NT2/D1 (cell line): ENCODE results near the gene PUDP.

Source experiments
- DNase-seq: peaks from one replicate; pipeline ENCODE4 v3.0.0-alpha.2; 2011; ENCODE audit warnings: low read depth, low spot score
- H3K27me3 ChIP-seq: 2 replicates; pipeline ENCODE4 v1.6.0; 2011; ENCODE audit warnings: mild to moderate bottlenecking; ENCODE audit not compliant: insufficient read length, insufficient read depth
- H3K36me3 ChIP-seq: 2 replicates; pipeline ENCODE4 v1.6.1; 2011; ENCODE audit warnings: mild to moderate bottlenecking, low read length, mixed read lengths; ENCODE audit not compliant: insufficient read depth, insufficient read length
- H3K4me1 ChIP-seq: 2 replicates; pipeline ENCODE4 v1.5.1; 2011; ENCODE audit not compliant: insufficient read depth, insufficient read length
- H3K4me3 ChIP-seq: 2 replicates; pipeline ENCODE4 v1.5.1; 2011; ENCODE audit warnings: low read depth; ENCODE audit not compliant: insufficient read length
- H3K9ac ChIP-seq: 2 replicates; pipeline ENCODE4 v1.6.0; 2011; ENCODE audit warnings: low read depth; ENCODE audit not compliant: insufficient read length
- H3K9me3 ChIP-seq: 2 replicates; pipeline ENCODE4 v1.5.1; 2011; ENCODE audit warnings: mild to moderate bottlenecking, low read length; ENCODE audit not compliant: insufficient read depth
- SUZ12 ChIP-seq: IDR thresholded peaks from 2 replicates; pipeline ENCODE4 v1.6.1; 2011; ENCODE audit not compliant: insufficient read length, insufficient read depth; ENCODE audit errors: extremely low read depth
- YY1 ChIP-seq: IDR thresholded peaks from 2 replicates; pipeline ENCODE4 v1.6.1; 2011; ENCODE audit not compliant: insufficient read length, insufficient read depth
- ZNF274 ChIP-seq: IDR thresholded peaks from 2 replicates; pipeline ENCODE4 v1.6.1; 2011; ENCODE audit warnings: mild to moderate bottlenecking, low read depth, low read length

The PUDP gene

GRCh38 chrX:7119950-7120877 is 27.7 kb downstream of the PUDP start:
- Histone ChIP-seq H3K36me3 (peaks cover 6% of the 10 kb centered on the region), H3K27me3 (no peaks in the 10 kb centered on the region), H3K4me3 (no peak overlapping the region), H3K9me3 (no peaks in the 10 kb centered on the region), H3K9ac (no peak overlapping the region), H3K4me1 (no peaks in the 10 kb centered on the region)
- TF ChIP-seq ZNF274 (no peak), SUZ12 (no peak), YY1 (no peak)
- no peak for DNase-seq

GRCh38 chrX:7117587-7117986 is 30.4 kb downstream of the PUDP start:
- Histone ChIP-seq H3K4me3 (no peak overlapping the region), H3K9me3 (no peaks in the 10 kb centered on the region), H3K36me3 (peaks cover 10% of the 10 kb centered on the region), H3K9ac (no peak overlapping the region), H3K4me1 (no peaks in the 10 kb centered on the region), H3K27me3 (no peaks in the 10 kb centered on the region)
- DNase-seq = no peak
- TF ChIP-seq YY1 (no peak), ZNF274 (no peak), SUZ12 (no peak)

GRCh38 chrX:7116081-7116480 is 31.9 kb downstream of the PUDP start:
- Histone ChIP-seq H3K9ac (no peak overlapping the region), H3K27me3 (no peaks in the 10 kb centered on the region), H3K9me3 (no peaks in the 10 kb centered on the region), H3K36me3 (peaks cover 10% of the 10 kb centered on the region), H3K4me1 (peaks cover 2% of the 10 kb centered on the region), H3K4me3 (no peak overlapping the region)
- TF ChIP-seq YY1 = no peak
- no peak for TF ChIP-seq ZNF274
- TF ChIP-seq SUZ12 = no peak
- DNase-seq = no peak

- peaks cover 10% of the 10 kb centered on the region for H3K36me3 ChIP-seq
- peaks cover 2% of the 10 kb centered on the region for H3K4me1 ChIP-seq
- no peak overlapping the region for H3K9ac ChIP-seq
- no peaks in the 10 kb centered on the region for H3K27me3 ChIP-seq
- TF ChIP-seq YY1 (no peak), SUZ12 (no peak), ZNF274 (no peak)
- no peak overlapping the region for H3K4me3 ChIP-seq
- H3K9me3 ChIP-seq = no peaks in the 10 kb centered on the region
- DNase-seq = no peak
These were observed 32.4 kb downstream of the PUDP start for GRCh38 chrX:7115557-7115956.

- no peaks in the 10 kb centered on the region for H3K27me3 ChIP-seq
- no peak overlapping the region for H3K9ac ChIP-seq
- H3K4me1 ChIP-seq = peaks cover 2% of the 10 kb centered on the region
- TF ChIP-seq SUZ12 (no peak), YY1 (no peak), ZNF274 (no peak)
- H3K36me3 ChIP-seq = peaks cover 18% of the 10 kb centered on the region
- H3K4me3 ChIP-seq = no peak overlapping the region
- DNase-seq = no peak
- H3K9me3 ChIP-seq = no peaks in the 10 kb centered on the region
These were observed 35.9 kb downstream of the PUDP start for GRCh38 chrX:7112071-7112470.

- Histone ChIP-seq H3K9ac (no peak overlapping the region), H3K27me3 (no peaks in the 10 kb centered on the region), H3K4me3 (no peak overlapping the region), H3K36me3 (peaks cover 14% of the 10 kb centered on the region), H3K9me3 (no peaks in the 10 kb centered on the region), H3K4me1 (peaks cover 2% of the 10 kb centered on the region)
- no peak for TF ChIP-seq YY1
- TF ChIP-seq ZNF274 = no peak
- TF ChIP-seq SUZ12 = no peak
- no peak for DNase-seq
These were observed 36.4 kb downstream of the PUDP start for GRCh38 chrX:7111518-7111917.

- TF ChIP-seq SUZ12 (no peak), YY1 (no peak), ZNF274 (no peak)
- H3K4me1 ChIP-seq = peaks cover 2% of the 10 kb centered on the region
These were observed 37.1 kb downstream of the PUDP start for GRCh38 chrX:7110821-7111276.

More at GRCh38 chrX:7110821-7111276, 37.1 kb downstream of the PUDP start:
- no peaks in the 10 kb centered on the region for H3K27me3 ChIP-seq
- no peak overlapping the region for H3K9ac ChIP-seq
- peaks cover 11% of the 10 kb centered on the region for H3K36me3 ChIP-seq
- DNase-seq = no peak
- no peaks in the 10 kb centered on the region for H3K9me3 ChIP-seq
- no peak overlapping the region for H3K4me3 ChIP-seq
